ENCODE measurements around the gene GOLGA8S.

DNA sequence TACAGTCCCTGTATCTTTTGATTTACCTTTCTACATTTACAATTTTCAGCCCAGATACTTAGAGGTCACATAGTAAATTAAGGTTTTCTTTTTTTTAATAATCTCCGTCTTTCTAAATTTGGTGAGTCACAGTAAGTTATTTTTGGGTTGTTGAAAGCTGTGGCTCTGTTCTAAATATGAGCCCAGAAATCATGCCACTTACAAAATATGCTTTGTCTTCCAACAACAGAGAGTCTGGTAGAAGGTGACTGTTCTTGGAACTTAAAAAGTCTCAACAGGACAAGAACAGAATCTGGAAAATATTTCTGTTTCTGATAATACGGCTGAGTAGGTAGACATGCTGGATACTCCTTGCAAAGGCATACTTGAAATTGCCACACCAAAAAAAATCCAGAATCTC, 16.0 kb downstream of the GOLGA8S start:
- TF ChIP-seq POLR2AphosphoS5 (IDR thresholded peaks at IDR 0.05): no peak
- no peak for TF ChIP-seq EZH2 (IDR thresholded peaks at IDR 0.05; ENCODE audit: borderline replicate concordance, insufficient read depth, low read length, poor library complexity, severe bottlenecking)
- no peak for TF ChIP-seq RAD21 (conservative IDR thresholded peaks at IDR 0.05)
- TF ChIP-seq, protein P1, sequence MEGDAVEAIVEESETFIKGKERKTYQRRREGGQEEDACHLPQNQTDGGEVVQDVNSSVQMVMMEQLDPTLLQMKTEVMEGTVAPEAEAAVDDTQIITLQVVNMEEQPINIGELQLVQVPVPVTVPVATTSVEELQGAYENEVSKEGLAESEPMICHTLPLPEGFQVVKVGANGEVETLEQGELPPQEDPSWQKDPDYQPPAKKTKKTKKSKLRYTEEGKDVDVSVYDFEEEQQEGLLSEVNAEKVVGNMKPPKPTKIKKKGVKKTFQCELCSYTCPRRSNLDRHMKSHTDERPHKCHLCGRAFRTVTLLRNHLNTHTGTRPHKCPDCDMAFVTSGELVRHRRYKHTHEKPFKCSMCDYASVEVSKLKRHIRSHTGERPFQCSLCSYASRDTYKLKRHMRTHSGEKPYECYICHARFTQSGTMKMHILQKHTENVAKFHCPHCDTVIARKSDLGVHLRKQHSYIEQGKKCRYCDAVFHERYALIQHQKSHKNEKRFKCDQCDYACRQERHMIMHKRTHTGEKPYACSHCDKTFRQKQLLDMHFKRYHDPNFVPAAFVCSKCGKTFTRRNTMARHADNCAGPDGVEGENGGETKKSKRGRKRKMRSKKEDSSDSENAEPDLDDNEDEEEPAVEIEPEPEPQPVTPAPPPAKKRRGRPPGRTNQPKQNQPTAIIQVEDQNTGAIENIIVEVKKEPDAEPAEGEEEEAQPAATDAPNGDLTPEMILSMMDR (IDR thresholded peaks at IDR 0.05; ENCODE audit: poor library complexity, severe bottlenecking): no peak
- TF ChIP-seq TAF1 (IDR thresholded peaks at IDR 0.05; ENCODE audit: low read depth): no peak
- TF ChIP-seq MXI1 (conservative IDR thresholded peaks at IDR 0.05; ENCODE audit: poor library complexity, severe bottlenecking): no peak
- TF ChIP-seq, protein P2, sequence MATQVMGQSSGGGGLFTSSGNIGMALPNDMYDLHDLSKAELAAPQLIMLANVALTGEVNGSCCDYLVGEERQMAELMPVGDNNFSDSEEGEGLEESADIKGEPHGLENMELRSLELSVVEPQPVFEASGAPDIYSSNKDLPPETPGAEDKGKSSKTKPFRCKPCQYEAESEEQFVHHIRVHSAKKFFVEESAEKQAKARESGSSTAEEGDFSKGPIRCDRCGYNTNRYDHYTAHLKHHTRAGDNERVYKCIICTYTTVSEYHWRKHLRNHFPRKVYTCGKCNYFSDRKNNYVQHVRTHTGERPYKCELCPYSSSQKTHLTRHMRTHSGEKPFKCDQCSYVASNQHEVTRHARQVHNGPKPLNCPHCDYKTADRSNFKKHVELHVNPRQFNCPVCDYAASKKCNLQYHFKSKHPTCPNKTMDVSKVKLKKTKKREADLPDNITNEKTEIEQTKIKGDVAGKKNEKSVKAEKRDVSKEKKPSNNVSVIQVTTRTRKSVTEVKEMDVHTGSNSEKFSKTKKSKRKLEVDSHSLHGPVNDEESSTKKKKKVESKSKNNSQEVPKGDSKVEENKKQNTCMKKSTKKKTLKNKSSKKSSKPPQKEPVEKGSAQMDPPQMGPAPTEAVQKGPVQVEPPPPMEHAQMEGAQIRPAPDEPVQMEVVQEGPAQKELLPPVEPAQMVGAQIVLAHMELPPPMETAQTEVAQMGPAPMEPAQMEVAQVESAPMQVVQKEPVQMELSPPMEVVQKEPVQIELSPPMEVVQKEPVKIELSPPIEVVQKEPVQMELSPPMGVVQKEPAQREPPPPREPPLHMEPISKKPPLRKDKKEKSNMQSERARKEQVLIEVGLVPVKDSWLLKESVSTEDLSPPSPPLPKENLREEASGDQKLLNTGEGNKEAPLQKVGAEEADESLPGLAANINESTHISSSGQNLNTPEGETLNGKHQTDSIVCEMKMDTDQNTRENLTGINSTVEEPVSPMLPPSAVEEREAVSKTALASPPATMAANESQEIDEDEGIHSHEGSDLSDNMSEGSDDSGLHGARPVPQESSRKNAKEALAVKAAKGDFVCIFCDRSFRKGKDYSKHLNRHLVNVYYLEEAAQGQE (IDR thresholded peaks at IDR 0.05; ENCODE audit: borderline replicate concordance): no peak
- TF ChIP-seq SMC3 (conservative IDR thresholded peaks at IDR 0.05; ENCODE audit: poor library complexity): no peak

Data from neural cell (in vitro differentiated cells).